Spleen (tissue), 7 donors: ENCODE measurements around the gene RFX2.

ENCODE experiments used
- CTCF ChIP-seq, 11 experiments: fragments of 200-600 bp in 7 of 11; fragments of 450-650 bp in 4 of 11; sonication (generic) in 4 of 11; IDR thresholded peaks in 8 of 11; conservative IDR thresholded peaks in 3 of 11; 1 replicate in 7 of 11; 2 replicates in 4 of 11; pipeline versions ENCODE4 v1.4.0 to v1.8.0; 2016 to 2021; ENCODE audit warnings: antibody characterized with exemption in 11 of 11, inconsistent platforms in 4 of 11, mild to moderate bottlenecking in 1 of 11
- POLR2AphosphoS5 ChIP-seq, 3 donors: sonication (generic); formaldehyde crosslinking; IDR thresholded peaks; one replicate each; pipeline ENCODE4 v1.5.1; 2017; ENCODE audit warnings: antibody characterized with exemption in 3 of 3
- donor health status: DM: no; HTN: no; CAD: no; lungs with moderate emphysema.
- donor health status: DM: no; HTN: no; CAD: no.
- donor health status: DM: no; HTN: no; CAD: no.

GRCh38 chr19:6101291-6101825 lies 8.9 kb downstream of the RFX2 start:
- TF ChIP-seq POLR2AphosphoS5 (IDR thresholded peaks at IDR 0.05): no peak
- no peak for TF ChIP-seq CTCF (IDR thresholded peaks at IDR 0.05 in 8 of 11, conservative IDR thresholded peaks at IDR 0.05 in 3 of 11)
